ENCODE measurements around the gene VIL1.

DNA sequence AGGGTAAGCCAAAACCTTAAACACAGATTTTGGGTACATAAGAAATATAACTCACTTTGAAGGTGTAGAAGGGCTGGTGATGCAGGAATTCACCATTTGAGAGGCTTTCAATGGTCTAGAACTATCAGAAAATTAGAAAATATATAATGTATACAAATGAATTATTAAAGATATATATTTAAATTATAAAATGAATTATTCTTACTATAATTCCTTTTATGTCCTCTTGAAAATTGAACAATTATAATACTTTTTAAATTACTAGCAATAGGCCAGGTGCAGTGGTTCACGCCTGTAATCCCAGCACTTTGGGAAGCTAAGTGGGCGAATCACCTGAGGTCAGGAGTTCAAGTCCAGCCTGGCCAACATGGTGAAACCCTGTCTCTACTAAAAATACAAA, 60.7 kb downstream of the VIL1 start:
- TF ChIP-seq GATA1 (IDR thresholded peaks at IDR 0.05; ENCODE audit: low read depth, low read length): no peak
- no peak for TF ChIP-seq POLR2A (IDR thresholded peaks at IDR 0.05; ENCODE audit: low read length)
